GM19395 (cell line): ENCODE results near the gene RIMS3.
"Not testable (repeated sequence)": the region's sequence is repeated elsewhere in the genome, so short reads cannot be mapped to it uniquely, and the experiment has no call there.

ENCODE experiments used
- ATAC-seq: cut with Tn5 transposase; IDR thresholded peaks from one replicate; pipeline ENCODE4 v1.9.1; 2021; ENCODE audit warnings: mild to moderate bottlenecking, moderate library complexity; ENCODE audit not compliant: unreplicated experiment

Gene RIMS3

DNA sequence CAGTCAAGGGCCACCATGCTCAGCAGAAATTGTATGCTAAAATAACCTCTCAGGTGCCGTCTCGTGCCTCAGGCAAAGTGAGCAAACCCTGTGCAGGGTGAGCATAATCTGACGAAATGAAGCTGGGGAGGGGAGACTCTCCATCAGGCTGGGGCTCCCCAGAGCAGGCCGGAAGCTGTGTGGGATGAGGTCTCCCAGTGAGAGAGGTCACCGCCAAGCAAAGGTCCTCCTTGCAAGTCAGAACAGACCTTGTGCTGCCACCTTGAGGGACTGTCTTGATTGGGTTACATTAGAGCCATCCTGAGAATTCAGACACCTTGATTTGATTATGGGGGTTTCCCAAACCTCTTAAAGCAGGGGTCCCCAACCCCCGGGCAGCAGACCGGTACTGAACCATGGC lies 69.9 kb downstream of the RIMS3 start:
- ATAC-seq = no peak

- ATAC-seq = no peak
These were observed 71.3 kb downstream of the RIMS3 start for GRCh38 chr1:40594187-40594531.

DNA sequence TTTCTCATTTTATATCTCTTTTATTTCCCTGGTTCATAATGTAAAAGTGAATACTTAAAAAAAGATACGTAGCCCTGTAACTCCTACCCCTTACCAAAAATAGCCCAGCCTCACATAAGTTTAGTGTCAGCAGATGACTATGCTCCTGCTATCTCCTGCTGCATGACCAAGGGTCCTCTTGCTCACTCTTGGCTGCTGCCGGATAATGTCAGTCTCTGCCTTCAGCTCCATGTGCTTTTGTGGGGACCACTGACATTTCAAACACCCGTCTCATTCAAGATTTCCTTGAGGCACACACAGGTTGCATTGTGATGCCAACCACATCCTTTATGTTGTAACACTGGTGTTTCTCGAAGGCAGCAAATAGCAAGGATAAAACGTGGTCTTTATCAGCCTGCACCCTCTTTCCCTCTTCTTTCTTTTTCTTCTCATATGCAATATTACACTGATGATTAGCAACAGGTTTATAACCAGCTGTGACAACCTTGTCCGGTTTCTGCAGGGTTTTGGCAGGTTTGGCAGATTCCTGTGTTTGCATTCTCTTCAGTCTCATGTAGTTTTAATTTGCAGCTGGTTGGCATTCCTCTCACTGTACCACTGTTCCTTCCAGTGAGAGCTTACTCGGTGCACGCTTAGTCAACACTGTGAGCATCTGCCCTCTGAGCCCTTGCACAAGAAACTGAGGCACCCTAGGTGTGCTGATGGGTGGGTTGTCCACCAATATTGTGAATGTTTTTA lies 71.9 kb downstream of the RIMS3 start:
- no peak for ATAC-seq

DNA sequence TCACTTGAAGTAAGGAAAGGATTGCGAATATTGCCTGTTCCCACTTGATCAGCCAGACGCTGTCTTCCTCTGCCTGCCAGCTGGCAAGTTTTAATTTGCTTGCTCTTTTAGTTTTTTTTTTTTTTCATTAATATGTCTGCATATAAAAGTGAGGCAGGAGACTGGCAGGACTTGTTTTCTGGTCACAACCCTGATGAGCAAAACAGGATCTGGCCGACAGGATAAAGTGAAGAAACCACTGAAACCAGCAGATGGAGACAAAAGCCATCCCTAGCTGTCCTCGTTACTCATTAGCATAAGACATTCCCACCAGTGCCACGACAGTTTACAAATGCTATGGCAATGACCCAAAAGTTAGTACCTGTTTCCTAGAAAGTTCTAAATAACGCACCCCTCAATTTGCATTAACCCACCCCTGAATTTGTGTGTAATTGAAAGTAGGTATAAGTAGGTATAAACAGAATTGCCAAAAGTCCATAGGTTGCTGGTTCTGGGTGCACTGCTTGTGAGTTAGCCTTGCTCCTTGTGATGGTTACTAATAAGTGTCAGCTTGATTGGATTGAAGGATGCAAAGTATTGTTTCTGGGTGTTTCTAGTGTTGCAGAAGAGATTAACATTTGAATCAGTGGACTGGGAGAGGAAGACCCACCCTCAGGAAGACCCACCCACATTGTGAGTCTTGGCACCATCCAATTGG lies 73.2 kb downstream of the RIMS3 start:
- ATAC-seq = no peak

GRCh38 chr1:40588586-40588985 lies 76.9 kb downstream of the RIMS3 start:
- no peak for ATAC-seq

- ATAC-seq = no peak
These were observed 81.5 kb downstream of the RIMS3 start for GRCh38 chr1:40583980-40584379.

DNA sequence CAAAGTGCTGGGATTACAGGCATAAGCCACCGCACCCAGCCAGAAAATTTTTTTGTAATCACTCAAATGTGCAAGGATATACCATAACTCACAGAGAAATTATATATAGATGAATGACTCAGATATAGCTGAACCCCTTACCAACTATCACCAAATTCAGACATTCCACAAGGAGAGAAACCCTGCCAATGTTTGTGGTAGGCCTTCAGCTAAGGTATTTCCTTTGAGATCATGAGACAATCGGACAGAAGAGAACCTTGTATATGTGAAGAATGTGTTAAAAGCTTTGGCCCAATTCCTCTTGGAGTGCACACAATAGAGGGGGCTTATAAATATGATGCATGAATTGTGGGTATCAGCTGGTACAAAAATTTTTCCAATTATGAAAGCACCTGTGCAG lies 83.4 kb downstream of the RIMS3 start:
- no peak for ATAC-seq

DNA sequence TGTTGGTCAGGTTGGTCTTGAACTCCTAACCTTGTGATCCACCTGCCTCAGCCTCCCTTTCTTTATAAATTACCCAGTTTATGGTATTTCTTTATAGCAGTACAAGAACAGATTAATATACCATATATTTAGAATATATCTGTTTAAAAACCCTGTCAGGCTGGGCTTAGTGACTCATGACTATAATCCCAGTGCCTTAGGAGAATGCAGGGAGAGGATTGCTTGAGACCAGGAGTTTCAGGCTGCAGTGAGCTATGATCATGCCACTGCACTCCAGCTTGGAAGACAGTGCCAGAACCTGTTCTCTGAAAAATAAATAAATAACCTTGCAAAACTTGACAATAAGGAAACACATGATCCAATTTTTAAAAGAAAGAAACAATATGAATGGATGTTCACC lies 90.1 kb downstream of the RIMS3 start:
- no peak for ATAC-seq

DNA sequence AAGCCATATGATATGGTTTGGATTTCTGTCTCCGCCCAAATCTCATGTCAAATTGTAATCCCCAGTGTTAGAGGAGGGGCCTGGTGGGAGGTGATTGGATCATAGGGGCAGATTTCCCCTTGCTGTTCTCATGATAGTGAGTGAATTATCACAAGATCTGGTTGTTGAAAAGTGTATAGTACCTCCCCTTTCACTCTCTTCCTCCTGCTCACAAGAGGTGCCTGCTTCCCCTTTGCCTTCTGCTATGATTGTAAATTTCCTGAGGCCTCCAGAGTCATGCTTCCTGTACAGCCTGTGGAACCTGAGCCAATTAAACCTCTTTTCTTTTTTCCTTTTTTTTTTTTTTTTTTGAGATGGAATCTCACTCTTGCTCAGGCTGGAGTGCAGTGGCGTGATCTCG lies 90.7 kb downstream of the RIMS3 start:
- not testable (repeated sequence) for ATAC-seq
